ENCODE data around the gene AMMECR1. TPM values are rescaled to one million over a fixed set of nuclear protein-coding genes. Genes with fewer than 3 reads are reported as not detected.

Gene AMMECR1
- total and polyA plus RNA-seq, 12 donors = 0.59 to 1.8 (median 0.99) TPM

DNA sequence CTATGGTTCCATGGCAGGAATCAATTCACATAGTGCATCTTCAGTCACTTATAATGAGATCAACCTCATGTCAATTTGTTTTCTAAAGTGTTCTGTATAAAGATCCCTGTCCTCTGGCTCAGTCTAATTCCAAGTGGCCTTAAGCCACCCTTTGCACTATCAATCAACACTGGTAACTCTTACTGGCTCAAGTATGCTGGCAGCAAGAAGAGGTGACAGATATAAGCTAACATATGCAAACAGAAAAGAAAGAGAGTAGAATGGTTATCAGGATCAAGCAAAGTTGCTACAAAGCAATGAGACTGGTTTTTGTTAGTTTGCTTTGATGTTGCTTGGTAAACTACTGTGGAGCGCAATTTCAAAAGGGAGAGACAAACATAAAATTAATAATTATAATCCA, 67.0 kb downstream of the AMMECR1 start:
- Histone ChIP-seq H3K4me1 (no peaks in the 10 kb centered on the region), H3K27ac (no peak overlapping the region), H3K27me3 (peaks cover 0 to 52% (median 0%) of the 10 kb centered on the region in 7 donors), H3K9me3 (no peaks in the 10 kb centered on the region), H3K36me3 (no peaks in the 10 kb centered on the region), H3K4me3 (no peak overlapping the region)
- DNase-seq (no peak), ATAC-seq (no peak)
- TF ChIP-seq, protein P1, sequence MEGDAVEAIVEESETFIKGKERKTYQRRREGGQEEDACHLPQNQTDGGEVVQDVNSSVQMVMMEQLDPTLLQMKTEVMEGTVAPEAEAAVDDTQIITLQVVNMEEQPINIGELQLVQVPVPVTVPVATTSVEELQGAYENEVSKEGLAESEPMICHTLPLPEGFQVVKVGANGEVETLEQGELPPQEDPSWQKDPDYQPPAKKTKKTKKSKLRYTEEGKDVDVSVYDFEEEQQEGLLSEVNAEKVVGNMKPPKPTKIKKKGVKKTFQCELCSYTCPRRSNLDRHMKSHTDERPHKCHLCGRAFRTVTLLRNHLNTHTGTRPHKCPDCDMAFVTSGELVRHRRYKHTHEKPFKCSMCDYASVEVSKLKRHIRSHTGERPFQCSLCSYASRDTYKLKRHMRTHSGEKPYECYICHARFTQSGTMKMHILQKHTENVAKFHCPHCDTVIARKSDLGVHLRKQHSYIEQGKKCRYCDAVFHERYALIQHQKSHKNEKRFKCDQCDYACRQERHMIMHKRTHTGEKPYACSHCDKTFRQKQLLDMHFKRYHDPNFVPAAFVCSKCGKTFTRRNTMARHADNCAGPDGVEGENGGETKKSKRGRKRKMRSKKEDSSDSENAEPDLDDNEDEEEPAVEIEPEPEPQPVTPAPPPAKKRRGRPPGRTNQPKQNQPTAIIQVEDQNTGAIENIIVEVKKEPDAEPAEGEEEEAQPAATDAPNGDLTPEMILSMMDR (IDR thresholded peaks at IDR 0.05) = no peak
- 96 to 100% methylated on average over 1 of the region's 1 CpG for WGBS, 2 donors
- intact Hi-C loops (cut with DNase I) = no loop called here

DNA sequence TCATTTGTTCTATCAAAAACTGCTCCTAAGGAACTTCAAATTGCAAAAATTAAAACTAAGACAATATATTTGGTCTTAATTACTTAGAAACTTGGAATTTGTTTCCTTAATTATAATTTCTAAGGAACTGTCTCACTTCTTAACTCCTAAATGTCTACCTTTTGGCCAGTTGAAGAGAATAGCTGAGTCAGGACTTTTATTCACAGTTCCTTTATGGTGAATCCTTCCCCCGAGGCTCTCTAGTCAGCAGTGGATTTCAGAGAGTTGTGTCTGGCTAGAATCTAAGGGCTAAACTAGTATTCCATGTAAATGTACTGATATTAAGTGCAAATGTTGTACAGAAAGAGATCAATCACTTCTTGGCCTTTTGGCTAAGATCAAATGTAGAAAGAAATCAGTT, 69.3 kb downstream of the AMMECR1 start:
- Histone ChIP-seq H3K27me3 (peaks cover 0 to 55% (median 0%) of the 10 kb centered on the region in 7 donors), H3K4me1 (no peaks in the 10 kb centered on the region), H3K9me3 (no peaks in the 10 kb centered on the region), H3K4me3 (no peak overlapping the region), H3K36me3 (no peaks in the 10 kb centered on the region), H3K27ac (no peak overlapping the region)
- TF ChIP-seq, protein P1 (IDR thresholded peaks at IDR 0.05) = no peak
- intact Hi-C loops (cut with DNase I) = no loop called here
- WGBS, 2 donors = 66 to 83% methylated on average over 1 of the region's 1 CpG
- ATAC-seq = no peak
- DNase-seq = no peak

GRCh38 chrX:110245011-110245410, 72.9 kb downstream of the AMMECR1 start:
- H3K4me3 ChIP-seq = no peak overlapping the region
- no peak for ATAC-seq
- H3K36me3 ChIP-seq = no peaks in the 10 kb centered on the region
- no peak overlapping the region for H3K27ac ChIP-seq
- intact Hi-C loops (cut with DNase I) = no loop called here
- TF ChIP-seq, protein P1 (IDR thresholded peaks at IDR 0.05) = no peak
- H3K9me3 ChIP-seq = no peaks in the 10 kb centered on the region
- H3K27me3 ChIP-seq = peaks cover 0 to 38% (median 0%) of the 10 kb centered on the region in 7 donors
- no peak for DNase-seq
- peaks cover 0 to 4% (median 0%) of the 10 kb centered on the region in 9 donors for H3K4me1 ChIP-seq

DNA sequence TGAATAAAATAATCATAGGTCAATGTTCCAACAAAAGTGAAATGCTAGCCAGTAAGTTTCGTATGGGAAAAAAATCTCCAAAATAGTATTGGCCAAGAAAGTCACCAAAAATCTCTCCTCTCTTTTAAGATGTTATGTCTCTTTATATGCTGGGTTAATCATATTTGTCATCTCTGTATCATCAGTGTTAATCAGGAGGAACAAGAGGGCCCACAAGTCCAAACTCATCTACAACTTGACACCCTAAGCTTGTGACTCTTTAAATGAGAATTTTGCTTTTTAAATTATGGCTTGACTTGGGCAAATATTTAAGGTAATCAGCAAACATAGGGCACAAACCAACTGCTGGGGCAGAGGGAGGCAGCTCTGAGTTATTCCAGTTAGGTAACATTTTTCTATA, 75.5 kb downstream of the AMMECR1 start:
- DNase-seq (no peak), ATAC-seq (no peak)
- Histone ChIP-seq H3K27me3 (peaks cover 0 to 25% (median 0%) of the 10 kb centered on the region in 7 donors), H3K36me3 (no peaks in the 10 kb centered on the region), H3K9me3 (no peaks in the 10 kb centered on the region), H3K27ac (no peak overlapping the region), H3K4me3 (no peak overlapping the region), H3K4me1 (peaks cover 0 to 4% (median 0%) of the 10 kb centered on the region in 9 donors)
- WGBS, 2 donors = 90 to 96% methylated on average over 1 of the region's 1 CpG
- intact Hi-C loops (cut with DNase I) = no loop called here
- TF ChIP-seq, protein P1 (IDR thresholded peaks at IDR 0.05) = no peak
